ENCODE measurements around the gene RAB1B.

DNA sequence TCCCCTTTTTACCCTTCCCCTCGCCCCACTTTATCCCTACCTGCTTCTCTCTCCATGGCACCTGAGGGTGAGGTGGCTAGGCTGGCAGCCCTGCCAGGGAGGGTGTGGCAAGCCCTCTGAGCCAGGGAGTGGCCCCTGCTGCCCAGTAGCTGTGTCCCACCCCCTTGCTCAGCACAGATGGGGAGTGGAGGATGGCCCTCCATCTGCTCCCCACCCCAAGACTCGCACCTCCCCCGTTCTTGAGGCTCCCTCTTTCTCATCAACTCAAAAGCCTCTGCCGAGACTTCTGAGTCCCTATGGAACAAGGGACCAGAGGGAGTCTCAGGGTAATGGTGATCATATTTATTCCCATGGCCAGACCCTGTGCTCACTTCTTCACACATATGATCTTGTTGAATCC is 24.9 kb downstream of the RAB1B start:
- TF ChIP-seq, protein P1, sequence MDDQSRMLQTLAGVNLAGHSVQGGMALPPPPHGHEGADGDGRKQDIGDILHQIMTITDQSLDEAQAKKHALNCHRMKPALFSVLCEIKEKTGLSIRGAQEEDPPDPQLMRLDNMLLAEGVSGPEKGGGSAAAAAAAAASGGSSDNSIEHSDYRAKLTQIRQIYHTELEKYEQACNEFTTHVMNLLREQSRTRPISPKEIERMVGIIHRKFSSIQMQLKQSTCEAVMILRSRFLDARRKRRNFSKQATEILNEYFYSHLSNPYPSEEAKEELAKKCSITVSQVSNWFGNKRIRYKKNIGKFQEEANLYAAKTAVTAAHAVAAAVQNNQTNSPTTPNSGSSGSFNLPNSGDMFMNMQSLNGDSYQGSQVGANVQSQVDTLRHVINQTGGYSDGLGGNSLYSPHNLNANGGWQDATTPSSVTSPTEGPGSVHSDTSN (IDR thresholded peaks at IDR 0.05; ENCODE audit: insufficient replicate concordance, low read depth, low read length) = no peak
- TF ChIP-seq, protein P2, sequence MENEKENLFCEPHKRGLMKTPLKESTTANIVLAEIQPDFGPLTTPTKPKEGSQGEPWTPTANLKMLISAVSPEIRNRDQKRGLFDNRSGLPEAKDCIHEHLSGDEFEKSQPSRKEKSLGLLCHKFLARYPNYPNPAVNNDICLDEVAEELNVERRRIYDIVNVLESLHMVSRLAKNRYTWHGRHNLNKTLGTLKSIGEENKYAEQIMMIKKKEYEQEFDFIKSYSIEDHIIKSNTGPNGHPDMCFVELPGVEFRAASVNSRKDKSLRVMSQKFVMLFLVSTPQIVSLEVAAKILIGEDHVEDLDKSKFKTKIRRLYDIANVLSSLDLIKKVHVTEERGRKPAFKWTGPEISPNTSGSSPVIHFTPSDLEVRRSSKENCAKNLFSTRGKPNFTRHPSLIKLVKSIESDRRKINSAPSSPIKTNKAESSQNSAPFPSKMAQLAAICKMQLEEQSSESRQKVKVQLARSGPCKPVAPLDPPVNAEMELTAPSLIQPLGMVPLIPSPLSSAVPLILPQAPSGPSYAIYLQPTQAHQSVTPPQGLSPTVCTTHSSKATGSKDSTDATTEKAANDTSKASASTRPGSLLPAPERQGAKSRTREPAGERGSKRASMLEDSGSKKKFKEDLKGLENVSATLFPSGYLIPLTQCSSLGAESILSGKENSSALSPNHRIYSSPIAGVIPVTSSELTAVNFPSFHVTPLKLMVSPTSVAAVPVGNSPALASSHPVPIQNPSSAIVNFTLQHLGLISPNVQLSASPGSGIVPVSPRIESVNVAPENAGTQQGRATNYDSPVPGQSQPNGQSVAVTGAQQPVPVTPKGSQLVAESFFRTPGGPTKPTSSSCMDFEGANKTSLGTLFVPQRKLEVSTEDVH (IDR thresholded peaks at IDR 0.05; ENCODE audit: low read depth, partially characterized antibody) = no peak
- TF ChIP-seq CREM (IDR thresholded peaks at IDR 0.05; ENCODE audit: low read depth) = no peak
- TF ChIP-seq, protein P3, sequence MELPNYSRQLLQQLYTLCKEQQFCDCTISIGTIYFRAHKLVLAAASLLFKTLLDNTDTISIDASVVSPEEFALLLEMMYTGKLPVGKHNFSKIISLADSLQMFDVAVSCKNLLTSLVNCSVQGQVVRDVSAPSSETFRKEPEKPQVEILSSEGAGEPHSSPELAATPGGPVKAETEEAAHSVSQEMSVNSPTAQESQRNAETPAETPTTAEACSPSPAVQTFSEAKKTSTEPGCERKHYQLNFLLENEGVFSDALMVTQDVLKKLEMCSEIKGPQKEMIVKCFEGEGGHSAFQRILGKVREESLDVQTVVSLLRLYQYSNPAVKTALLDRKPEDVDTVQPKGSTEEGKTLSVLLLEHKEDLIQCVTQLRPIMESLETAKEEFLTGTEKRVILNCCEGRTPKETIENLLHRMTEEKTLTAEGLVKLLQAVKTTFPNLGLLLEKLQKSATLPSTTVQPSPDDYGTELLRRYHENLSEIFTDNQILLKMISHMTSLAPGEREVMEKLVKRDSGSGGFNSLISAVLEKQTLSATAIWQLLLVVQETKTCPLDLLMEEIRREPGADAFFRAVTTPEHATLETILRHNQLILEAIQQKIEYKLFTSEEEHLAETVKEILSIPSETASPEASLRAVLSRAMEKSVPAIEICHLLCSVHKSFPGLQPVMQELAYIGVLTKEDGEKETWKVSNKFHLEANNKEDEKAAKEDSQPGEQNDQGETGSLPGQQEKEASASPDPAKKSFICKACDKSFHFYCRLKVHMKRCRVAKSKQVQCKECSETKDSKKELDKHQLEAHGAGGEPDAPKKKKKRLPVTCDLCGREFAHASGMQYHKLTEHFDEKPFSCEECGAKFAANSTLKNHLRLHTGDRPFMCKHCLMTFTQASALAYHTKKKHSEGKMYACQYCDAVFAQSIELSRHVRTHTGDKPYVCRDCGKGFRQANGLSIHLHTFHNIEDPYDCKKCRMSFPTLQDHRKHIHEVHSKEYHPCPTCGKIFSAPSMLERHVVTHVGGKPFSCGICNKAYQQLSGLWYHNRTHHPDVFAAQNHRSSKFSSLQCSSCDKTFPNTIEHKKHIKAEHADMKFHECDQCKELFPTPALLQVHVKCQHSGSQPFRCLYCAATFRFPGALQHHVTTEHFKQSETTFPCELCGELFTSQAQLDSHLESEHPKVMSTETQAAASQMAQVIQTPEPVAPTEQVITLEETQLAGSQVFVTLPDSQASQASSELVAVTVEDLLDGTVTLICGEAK (IDR thresholded peaks at IDR 0.05; ENCODE audit: borderline replicate concordance) = no peak
- TF ChIP-seq, protein P4, sequence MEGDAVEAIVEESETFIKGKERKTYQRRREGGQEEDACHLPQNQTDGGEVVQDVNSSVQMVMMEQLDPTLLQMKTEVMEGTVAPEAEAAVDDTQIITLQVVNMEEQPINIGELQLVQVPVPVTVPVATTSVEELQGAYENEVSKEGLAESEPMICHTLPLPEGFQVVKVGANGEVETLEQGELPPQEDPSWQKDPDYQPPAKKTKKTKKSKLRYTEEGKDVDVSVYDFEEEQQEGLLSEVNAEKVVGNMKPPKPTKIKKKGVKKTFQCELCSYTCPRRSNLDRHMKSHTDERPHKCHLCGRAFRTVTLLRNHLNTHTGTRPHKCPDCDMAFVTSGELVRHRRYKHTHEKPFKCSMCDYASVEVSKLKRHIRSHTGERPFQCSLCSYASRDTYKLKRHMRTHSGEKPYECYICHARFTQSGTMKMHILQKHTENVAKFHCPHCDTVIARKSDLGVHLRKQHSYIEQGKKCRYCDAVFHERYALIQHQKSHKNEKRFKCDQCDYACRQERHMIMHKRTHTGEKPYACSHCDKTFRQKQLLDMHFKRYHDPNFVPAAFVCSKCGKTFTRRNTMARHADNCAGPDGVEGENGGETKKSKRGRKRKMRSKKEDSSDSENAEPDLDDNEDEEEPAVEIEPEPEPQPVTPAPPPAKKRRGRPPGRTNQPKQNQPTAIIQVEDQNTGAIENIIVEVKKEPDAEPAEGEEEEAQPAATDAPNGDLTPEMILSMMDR (IDR thresholded peaks at IDR 0.05 in 2 of 3, conservative IDR thresholded peaks at IDR 0.05 in 1 of 3; ENCODE audit: control insufficient read depth in 2 of 3, extremely low read depth in 1 of 3, insufficient read depth in 1 of 3, low read depth in 3 of 3, low read length in 3 of 3) = no peak
- no peak for TF ChIP-seq EZH2 (IDR thresholded peaks at IDR 0.05; ENCODE audit: borderline replicate concordance, control insufficient read depth, low read depth, low read length)
- TF ChIP-seq RAD21 (IDR thresholded peaks at IDR 0.05; ENCODE audit: insufficient read depth, low read depth, low read length) = no peak
- TF ChIP-seq IKZF2 (IDR thresholded peaks at IDR 0.05) = no peak
- TF ChIP-seq, protein P5, sequence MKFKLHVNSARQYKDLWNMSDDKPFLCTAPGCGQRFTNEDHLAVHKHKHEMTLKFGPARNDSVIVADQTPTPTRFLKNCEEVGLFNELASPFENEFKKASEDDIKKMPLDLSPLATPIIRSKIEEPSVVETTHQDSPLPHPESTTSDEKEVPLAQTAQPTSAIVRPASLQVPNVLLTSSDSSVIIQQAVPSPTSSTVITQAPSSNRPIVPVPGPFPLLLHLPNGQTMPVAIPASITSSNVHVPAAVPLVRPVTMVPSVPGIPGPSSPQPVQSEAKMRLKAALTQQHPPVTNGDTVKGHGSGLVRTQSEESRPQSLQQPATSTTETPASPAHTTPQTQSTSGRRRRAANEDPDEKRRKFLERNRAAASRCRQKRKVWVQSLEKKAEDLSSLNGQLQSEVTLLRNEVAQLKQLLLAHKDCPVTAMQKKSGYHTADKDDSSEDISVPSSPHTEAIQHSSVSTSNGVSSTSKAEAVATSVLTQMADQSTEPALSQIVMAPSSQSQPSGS (IDR thresholded peaks at IDR 0.05; ENCODE audit: low read length) = no peak
- no peak for TF ChIP-seq POU2F2 (IDR thresholded peaks at IDR 0.05; ENCODE audit: borderline replicate concordance, low read depth, low read length)
